ENCODE measurements around the gene CDC45. TPM values are rescaled to one million over a fixed set of nuclear protein-coding genes. Genes with fewer than 3 reads are reported as not detected.

The CDC45 gene
- total RNA-seq, 4 donors from 2014 or later, result 3.2 to 28.9 (median 7.5) TPM; not detected in 1

- Histone ChIP-seq H3K27ac (no peak overlapping the region), H3K4me1 (no peaks in the 10 kb centered on the region), H3K4me3 (no peak overlapping the region), H3K9me3 (no peaks in the 10 kb centered on the region), H3K36me3 (no peaks in the 10 kb centered on the region), H3K27me3 (no peaks in the 10 kb centered on the region)
- no peak for TF ChIP-seq POLR2A (IDR thresholded peaks at IDR 0.05)
- TF ChIP-seq CTCF (IDR thresholded peaks at IDR 0.05), result no peak
- DNase-seq, result no peak
Observed at GRCh38 chr22:19510919-19511341, 31.2 kb downstream of the CDC45 start.

- no peak overlapping the region for H3K27ac ChIP-seq
- no peak for TF ChIP-seq CTCF (IDR thresholded peaks at IDR 0.05)
- no peak for TF ChIP-seq POLR2A (IDR thresholded peaks at IDR 0.05)
- H3K36me3 ChIP-seq, result no peaks in the 10 kb centered on the region
- no peak for DNase-seq
- no peaks in the 10 kb centered on the region for H3K27me3 ChIP-seq
- no peak overlapping the region for H3K4me3 ChIP-seq
- no peaks in the 10 kb centered on the region for H3K9me3 ChIP-seq
- no peaks in the 10 kb centered on the region for H3K4me1 ChIP-seq
Observed at GRCh38 chr22:19513823-19514222, 34.1 kb downstream of the CDC45 start.

- Histone ChIP-seq H3K4me3 (no peak overlapping the region), H3K27ac (no peak overlapping the region), H3K27me3 (no peaks in the 10 kb centered on the region), H3K36me3 (no peaks in the 10 kb centered on the region), H3K9me3 (no peaks in the 10 kb centered on the region), H3K4me1 (no peaks in the 10 kb centered on the region)
- TF ChIP-seq CTCF (IDR thresholded peaks at IDR 0.05) (no peak), POLR2A (IDR thresholded peaks at IDR 0.05) (no peak)
- DNase-seq, result no peak
Observed at GRCh38 chr22:19514831-19515565, 35.3 kb downstream of the CDC45 start.

GRCh38 chr22:19515654-19516377 is 36.1 kb downstream of the CDC45 start:
- no peaks in the 10 kb centered on the region for H3K36me3 ChIP-seq
- no peak overlapping the region for H3K27ac ChIP-seq
- H3K27me3 ChIP-seq, result no peaks in the 10 kb centered on the region
- H3K9me3 ChIP-seq, result no peaks in the 10 kb centered on the region
- DNase-seq, result no peak
- no peaks in the 10 kb centered on the region for H3K4me1 ChIP-seq
- TF ChIP-seq CTCF (IDR thresholded peaks at IDR 0.05) (no peak), POLR2A (IDR thresholded peaks at IDR 0.05) (no peak)
- no peak overlapping the region for H3K4me3 ChIP-seq

- no peaks in the 10 kb centered on the region for H3K9me3 ChIP-seq
- no peak for TF ChIP-seq CTCF (IDR thresholded peaks at IDR 0.05)
- TF ChIP-seq POLR2A (IDR thresholded peaks at IDR 0.05), result no peak
- no peak for DNase-seq
- H3K4me3 ChIP-seq, result no peak overlapping the region
- no peak overlapping the region for H3K27ac ChIP-seq
- H3K36me3 ChIP-seq, result no peaks in the 10 kb centered on the region
- H3K27me3 ChIP-seq, result no peaks in the 10 kb centered on the region
- H3K4me1 ChIP-seq, result no peaks in the 10 kb centered on the region
Observed at GRCh38 chr22:19516378-19517170, 36.9 kb downstream of the CDC45 start.
